Measurements from ENCODE around the gene ZSCAN31. TPM values are rescaled to one million over a fixed set of nuclear protein-coding genes. Genes with fewer than 3 reads are reported as not detected.
"Not testable (repeated sequence)": the region's sequence is repeated elsewhere in the genome, so short reads cannot be mapped to it uniquely, and the experiment has no call there.

ZSCAN31 gene
- total RNA-seq, 1 donor from 2014 or later: 8.1 TPM

DNA sequence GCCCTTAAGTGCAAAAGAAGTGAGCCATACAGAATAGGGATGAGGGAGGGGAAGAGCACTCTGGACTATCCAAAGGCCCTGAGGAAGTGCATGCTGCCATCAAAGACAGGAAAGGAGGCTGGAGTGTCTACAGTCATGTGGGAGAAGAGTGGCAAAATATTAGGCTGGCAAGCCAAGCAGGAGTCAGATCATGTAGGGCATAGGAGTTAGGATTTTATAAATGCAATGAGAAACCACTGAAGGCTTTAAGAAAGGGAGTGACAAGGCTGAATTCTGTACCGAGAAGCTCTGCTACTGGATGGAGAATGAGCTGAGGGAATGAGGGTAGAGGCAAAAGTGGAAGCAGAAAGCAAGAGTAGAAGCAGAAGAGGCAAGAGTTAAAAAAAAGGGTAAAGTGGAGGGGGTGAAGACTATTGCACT lies 2.3 kb downstream of the ZSCAN31 start:
- DNase-seq (no peak), ATAC-seq (ENCODE audit: poor library complexity) (no peak)
- intact Hi-C loops (cut with DNase I): no loop called here

DNA sequence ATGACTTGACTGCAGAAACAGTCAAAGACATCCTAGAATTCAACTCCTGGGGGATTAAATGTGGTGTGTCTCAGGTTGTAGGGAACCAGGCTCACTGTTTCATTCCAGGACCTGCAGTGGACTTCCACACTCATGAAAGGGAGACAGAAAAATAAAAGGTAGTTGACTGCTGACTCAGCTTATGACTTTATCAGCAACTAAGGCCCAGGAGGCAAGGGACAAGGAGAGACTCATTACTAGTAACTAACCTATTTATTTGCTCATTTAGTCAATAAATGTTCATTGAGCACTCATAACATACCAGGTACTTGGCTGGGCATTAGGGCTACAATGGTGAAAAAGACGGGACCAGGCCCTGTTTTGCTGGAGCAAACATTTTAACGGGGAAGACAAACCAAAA lies 2.9 kb downstream of the ZSCAN31 start:
- no peak for ATAC-seq (ENCODE audit: poor library complexity)
- intact Hi-C loops (cut with DNase I): no loop called here
- DNase-seq: no peak

DNA sequence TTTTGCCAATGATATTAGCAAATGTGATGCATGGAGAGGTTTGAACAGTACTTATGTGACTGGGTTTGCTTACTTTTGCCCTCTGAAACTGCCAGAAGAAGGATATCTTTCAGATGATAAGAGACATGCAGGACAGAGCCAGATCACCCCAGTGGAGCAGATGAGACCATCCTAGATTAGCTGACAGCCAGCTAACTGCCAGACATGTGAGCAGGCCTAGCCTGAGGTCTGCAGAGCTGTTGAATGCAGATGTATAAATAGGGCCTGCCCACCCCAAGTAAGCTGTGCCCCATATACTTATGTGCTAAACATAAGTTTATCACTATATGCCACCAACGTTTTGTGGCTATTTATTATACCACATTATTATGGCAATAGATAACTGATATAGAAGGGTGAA lies 5.9 kb downstream of the ZSCAN31 start:
- intact Hi-C loops (cut with DNase I): no loop called here
- ATAC-seq (ENCODE audit: poor library complexity): no peak
- DNase-seq: no peak

DNA sequence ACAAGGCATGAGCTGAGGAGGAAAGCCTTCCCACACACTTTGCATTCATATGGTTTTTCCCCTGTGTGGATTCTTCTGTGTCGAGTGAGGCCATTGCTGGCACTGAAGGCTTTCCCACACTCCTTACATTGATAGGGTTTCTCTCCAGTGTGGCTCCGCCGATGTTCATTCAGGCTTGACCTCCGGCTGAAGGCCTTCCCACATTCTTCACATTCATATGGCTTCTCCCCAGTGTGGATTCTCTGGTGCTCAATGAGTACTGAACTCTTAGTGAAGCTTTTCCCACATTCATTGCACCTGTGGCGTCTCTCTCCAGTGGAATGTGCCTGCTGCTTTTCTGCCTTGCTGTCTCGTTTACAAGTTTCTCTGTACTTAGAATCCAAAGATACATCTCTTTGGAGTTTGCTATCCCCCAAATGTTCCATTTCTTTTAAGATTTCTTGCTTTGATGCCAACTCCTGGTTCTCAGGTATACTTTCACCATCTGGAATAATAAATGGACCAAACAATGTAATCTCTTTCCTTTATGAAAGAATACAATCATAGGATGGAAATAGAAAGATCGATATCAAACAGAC lies 9.5 kb downstream of the ZSCAN31 start:
- ATAC-seq (ENCODE audit: poor library complexity) (no peak), DNase-seq (no peak)
- intact Hi-C loops (cut with DNase I): no loop called here

DNA sequence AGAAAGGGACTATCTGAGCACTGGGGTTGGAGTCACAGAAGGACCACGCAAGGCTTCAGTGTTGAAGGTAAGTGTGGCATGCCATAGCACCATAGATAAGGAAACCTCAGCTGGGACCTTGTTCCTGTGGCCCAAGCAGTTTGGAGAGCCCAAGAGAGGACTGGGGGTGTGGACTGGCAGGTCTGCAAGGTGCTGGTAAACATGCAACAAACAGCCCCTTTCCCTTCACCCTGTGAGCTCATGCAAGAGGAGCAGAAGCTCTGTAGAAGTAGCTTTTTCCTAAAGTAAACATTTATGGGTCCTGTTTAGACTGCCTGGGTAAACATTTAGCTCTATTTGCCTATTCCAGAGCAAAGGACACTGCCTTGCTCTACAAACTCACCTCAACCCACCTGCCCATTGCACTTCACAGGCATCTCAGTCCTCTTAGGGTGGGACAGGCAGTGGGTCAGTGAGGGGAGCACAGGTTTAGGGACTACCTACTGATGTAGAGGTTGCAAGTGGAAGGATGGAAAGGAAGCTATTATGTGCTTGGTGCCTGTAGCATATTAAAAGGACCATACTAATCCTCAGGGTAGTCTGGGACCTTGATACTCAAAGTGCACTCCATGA lies 12.0 kb downstream of the ZSCAN31 start:
- DNase-seq (no peak), ATAC-seq (ENCODE audit: poor library complexity) (no peak)
- intact Hi-C loops (cut with DNase I): no loop called here

DNA sequence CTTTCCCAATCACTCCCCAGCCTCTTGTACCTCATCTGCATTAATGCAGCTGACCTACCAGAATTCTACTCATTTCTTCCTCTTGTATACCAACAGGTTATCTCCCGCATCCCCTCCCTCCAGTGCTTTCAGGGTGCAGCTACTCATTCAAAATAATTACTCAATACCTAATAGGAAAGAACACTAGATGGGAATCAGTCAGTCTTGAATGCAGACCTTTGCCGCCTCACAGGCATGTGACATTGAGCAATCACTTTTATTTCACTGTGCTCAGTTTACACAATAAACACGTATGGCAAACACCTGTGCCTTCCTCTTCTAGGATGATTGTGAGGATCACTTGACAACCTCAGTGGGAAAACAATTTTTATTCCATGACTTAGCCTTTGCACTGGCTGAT lies 13.3 kb downstream of the ZSCAN31 start:
- intact Hi-C loops (cut with DNase I): no loop called here
- ATAC-seq (ENCODE audit: poor library complexity): no peak
- DNase-seq: no peak

DNA sequence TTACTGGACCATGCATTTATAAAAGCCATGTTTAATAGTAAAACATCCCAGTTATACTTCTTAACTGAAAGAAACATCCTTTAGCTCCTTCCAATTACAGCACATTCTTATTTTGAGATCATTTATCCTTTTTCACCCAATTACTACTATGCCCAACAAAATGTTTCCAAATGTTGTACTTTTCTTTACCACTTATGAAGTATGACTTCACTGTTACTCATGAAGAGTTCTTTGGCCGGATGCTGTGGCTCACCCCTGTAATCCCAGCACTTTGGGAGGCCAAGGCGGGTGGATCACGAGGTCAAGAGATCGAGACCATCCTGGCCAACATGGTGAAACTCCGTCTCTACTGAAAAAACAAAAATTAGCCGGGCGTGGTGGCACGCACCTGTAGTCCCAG lies 18.1 kb downstream of the ZSCAN31 start:
- DNase-seq; intact Hi-C loops (cut with DNase I); ATAC-seq (ENCODE audit: poor library complexity): not testable (repeated sequence)

DNA sequence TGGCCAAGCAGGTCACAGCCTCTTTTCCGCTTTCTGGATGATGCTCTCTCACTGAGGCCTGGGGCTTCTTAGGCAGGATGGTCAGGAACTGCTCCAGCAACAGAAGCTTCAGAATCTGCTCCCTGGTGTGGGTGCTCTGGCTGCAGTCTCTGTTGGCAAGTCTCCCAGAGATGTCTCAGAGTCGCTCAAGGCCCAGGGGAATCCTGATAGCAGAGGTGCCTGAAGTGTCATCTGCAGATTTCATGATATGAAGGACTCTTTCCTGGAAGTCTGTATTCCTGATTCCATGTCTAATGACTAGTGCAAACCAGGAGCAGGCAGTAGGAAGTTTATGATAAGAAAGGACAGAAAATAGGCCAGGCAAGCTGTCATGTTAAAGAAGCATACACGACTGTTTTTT lies 20.3 kb downstream of the ZSCAN31 start:
- intact Hi-C loops (cut with DNase I): no loop called here
- DNase-seq (no peak), ATAC-seq (ENCODE audit: poor library complexity) (no peak)

DNA sequence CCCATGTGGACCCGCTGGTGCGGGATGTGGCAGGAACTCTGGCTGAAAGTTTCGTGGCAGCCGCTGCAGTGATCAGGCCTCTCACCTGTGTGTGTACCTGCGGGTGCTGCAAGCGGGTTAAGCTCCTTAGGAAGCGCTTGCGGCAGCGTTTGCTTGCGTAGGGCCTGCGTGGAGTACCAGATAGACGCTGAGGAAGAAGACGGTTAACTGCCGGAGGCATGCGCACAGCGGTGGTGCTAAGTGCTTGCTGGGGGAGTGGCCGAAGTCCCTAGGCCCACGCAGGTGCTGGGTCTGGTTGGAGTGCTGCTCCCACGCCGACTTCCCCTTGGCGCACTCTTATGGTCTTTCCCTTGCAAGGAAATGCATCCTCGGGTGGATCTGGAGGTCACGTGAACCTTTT lies 23.0 kb downstream of the ZSCAN31 start:
- intact Hi-C loops (cut with DNase I): no loop called here
- ATAC-seq (ENCODE audit: poor library complexity) (no peak), DNase-seq (no peak)

DNA sequence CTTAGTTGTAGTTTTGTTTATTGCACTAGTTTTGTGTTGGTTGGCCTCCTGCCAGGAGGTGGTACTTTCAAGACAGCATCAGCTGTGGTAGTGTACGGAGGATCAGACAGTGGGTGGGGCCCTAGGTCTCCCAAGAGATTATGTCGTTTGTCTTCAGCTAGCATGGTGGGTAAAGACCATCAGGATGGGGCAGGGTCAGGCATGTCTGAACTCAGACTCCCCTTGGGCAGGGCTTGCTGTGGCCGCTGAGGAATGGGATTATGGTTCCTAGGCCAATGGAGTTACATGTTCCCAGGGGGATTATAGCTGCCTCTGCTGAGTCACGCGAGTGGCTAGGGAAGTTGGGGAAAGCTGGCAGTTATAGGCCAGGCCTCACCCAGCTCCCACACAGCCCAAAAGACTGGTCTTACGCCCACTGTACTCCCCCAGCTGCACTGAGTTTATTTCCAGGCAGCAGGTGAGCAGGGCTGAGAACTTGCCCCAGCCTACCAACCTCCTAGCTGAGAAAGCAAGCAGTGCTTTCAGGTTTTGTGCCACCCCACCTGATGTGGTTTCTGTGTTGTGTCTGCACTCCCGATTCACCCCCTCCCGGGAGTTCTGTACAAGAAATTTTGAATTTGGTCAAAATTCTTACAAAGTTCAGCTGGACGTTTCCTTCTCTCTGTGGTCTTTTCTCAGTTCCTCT lies 24.7 kb downstream of the ZSCAN31 start:
- ATAC-seq (ENCODE audit: poor library complexity): no peak
- intact Hi-C loops (cut with DNase I): no loop called here
- DNase-seq: no peak

DNA sequence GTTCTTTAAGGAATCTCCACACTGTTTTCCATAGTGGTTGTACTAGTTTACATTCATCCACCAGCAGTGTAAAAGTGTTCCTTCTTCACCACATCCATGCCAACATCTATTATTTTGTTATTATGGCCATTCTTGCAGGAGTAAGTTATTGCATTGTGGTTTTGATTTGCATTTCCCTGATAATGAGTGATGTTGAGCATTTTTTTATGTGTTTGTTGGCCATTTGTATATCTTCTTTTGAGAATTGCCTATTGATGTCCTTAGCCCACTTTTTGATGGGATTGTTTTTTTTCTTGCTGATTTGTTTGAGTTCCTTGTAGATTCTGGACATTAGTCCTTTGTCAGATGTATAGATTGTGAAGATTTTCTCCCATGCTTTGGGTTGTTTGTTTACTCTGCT lies 29.6 kb downstream of the ZSCAN31 start:
- ATAC-seq (ENCODE audit: poor library complexity); DNase-seq; intact Hi-C loops (cut with DNase I): not testable (repeated sequence)

DNA sequence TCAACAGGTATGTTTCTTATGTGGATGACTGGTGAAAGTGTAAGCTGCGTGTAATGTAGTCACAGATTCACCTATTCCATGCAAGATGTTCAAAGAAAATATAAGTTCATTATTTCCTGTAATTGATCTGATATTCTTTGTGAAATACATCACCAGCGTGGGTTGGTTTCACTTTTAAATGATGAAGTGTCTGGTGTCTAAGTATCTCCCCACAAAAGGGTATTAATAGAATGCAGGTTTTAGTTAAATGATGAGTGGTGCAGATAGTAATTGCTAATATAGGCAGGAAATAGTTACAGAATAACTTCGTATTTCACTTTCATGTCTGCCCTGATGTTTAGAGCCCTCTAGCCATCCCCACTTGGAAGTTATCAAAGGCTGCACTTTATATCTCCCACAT lies 32.4 kb downstream of the ZSCAN31 start:
- intact Hi-C loops (cut with DNase I): no loop called here

DNA sequence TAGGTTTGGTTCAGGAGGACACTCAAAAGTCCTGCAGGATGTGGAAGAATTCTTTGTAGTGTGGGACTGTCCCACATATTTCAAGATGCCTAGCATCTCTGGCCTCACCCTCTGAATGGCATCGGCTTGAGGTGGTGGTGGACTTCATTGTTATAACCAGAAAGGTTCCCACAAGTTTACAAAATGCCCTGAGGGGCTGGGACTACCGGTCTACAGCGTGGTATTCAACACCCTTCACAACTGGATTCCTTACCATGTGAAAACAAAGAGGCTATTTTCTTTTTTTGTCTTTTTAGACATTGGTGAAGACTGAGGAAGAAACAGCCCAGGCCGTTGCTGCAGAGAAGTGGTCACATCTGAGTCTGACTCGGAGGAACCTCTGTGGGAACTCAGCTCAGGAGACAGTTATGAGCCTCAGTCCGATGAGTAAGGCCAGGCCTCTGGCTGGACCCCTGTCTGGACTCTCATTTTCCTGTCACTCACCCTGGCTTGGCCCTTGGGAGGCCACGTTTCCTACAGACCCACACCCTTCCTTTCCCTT lies 39.4 kb downstream of the ZSCAN31 start:
- intact Hi-C loops (cut with DNase I): no loop called here
- DNase-seq (no peak), ATAC-seq (ENCODE audit: poor library complexity) (no peak)

More for the DNA sequence above, 32.4 kb downstream of the ZSCAN31 start:
- no peak for DNase-seq
- no peak for ATAC-seq (ENCODE audit: poor library complexity)

DNA sequence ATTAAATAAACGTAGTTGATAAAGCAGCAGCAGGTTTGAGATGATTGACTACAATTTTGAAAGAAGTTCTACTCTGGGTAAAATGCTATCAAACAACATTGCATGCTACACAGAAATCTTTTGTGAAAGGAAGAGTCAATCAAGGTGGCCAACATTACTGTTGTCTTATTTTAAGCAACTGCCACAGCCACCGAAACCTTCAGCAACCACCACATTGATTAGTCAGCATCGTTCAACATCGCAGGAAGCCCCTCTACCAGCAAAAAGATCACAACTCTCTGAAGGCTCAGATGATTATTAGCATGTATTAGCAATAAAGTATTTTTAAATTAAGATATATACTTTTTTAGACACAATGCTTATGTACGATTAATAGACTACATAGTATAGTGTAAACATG lies 40.6 kb downstream of the ZSCAN31 start:
- ATAC-seq (ENCODE audit: poor library complexity) (no peak), DNase-seq (no peak)
- intact Hi-C loops (cut with DNase I): no loop called here

DNA sequence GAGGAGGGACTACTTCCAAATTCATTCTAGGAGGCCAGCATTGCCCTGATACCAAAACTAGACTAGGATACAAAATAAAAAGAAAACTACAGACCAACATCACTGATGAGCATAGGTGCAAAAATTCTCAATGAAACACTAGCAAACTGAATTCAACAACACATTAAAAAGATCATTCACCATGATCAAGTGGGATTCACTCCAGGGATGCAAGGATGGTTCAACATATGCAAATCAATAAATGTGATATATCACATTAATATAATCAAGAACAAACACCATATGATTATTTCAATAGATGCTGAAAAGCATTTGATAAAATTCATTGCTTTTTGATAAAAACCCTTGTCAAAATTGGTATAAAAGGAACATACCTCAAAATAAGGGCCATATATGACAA lies 44.4 kb downstream of the ZSCAN31 start:
- intact Hi-C loops (cut with DNase I): no loop called here
- DNase-seq: no peak
- ATAC-seq (ENCODE audit: poor library complexity): no peak

DNA sequence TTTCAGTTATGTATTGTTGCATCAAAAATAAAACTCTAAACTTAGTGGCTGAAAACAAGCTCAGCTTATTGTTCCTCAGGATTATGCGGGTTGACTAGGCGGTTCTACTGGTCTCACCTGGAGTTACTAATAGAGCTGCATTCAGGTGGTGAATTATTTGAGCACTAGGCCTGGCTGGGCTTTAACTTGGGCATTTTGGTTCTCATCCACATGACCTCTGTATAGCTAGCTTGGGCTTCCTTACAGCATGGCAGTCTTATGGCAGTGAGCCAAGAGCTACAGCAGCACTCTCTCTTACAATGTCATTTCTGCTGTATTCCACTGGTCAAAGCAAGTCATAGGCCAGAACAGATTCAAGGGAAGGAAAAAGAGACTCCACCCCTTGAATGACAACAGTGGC lies 53.0 kb downstream of the ZSCAN31 start:
- intact Hi-C loops (cut with DNase I): no loop called here
- ATAC-seq (ENCODE audit: poor library complexity) (no peak), DNase-seq (no peak)

DNA sequence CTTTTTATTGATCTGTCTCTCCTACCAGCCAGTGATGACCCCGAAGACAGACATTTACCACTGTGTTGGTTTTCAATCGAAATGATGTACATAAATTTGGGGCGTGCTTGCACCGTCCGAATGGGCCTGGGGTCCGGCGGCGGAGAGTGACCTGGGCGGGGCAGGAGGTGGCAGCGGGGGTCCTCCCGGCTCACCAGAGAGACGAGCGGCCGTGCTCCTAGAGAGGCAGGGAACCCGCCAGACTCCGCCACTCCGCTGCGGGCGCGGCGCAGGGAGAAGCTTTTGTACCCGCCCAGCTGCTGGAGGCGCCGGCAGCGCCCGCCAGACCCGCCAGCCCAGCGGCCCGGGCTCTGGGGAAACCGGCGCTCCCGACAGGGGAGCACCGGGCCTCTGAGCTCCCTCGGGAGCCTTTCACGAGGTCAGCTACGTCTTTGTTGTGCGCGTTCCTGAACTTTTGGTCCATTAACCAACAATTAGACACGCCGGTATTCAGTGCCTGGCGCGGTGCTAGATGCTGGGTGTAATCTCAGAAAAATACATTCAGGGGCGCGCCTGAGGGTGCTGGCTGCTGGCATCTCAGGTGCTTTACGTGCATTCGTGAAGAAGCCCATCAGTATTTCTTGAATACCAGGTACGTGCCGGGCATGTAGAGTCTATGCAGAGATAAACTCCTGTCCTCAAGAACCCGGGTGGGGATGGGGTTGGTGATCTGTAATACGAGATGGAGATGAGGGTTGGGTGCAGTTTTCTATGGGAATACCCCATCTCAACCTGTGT lies 54.5 kb downstream of the ZSCAN31 start, which contains the start of gene PGBD1:
Gene PGBD1 (plus strand): TSS at position 285 of the 777 bp plus-strand sequence. CDS start 2,242 bp downstream, outside the sequence.
- intact Hi-C loops (cut with DNase I): no loop called here
- DNase-seq: peak; percentile 88

DNA sequence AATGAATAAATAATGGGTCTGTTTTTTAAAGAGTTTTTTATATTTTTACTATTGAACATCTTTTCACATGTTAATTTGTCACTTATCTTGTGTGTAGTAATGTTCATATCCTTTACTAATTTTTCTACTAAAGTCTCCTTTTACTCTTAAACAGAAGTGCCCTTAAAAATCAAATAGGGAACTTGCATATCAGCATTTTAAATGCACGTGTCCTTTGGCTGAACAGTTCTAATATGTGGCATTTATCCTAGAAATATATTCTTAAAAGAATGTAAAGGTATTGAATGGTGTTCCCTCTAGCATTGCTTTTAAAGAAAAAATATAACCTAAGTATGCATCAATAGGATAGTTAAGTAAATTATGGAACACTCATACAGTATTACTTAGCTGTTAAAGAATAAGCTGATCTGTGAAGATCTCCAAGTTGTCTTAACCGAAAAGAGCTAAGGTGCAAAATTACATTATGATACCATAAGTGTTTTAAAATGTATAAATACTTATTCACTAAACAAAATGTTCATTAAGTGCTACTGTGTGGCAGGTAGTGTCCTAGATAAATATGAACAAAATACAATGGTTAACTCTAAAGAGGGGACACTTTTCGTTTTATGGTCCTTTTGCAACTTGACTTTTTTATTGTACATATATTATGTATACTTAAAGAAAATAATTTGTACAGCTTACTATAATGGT lies 55.2 kb downstream of the ZSCAN31 start:
- intact Hi-C loops (cut with DNase I): no loop called here
- no peak for DNase-seq
- ATAC-seq (ENCODE audit: poor library complexity): no peak

More for the DNA sequence above, 54.5 kb downstream of the ZSCAN31 start, which contains the start of gene PGBD1:
- ATAC-seq (ENCODE audit: poor library complexity): peak; percentile 99

DNA sequence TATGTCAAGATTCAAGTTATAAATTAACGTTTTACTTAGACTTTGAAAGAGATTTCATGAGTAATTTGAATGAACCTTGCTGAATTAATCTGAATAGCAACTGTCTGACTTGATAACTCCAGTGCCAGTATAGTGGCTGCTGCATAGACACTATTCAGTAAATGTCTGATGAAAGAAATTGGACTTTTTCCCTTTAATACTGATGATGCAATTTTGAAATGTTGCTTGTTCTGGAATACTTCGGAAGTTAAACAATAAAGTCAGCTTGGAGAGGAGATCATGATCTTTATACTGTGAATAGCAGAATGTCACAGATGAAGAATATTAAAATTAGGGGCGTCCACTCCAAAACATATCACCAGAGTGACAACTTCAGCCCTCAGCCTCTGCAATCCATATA lies 58.2 kb downstream of the ZSCAN31 start:
- ATAC-seq (ENCODE audit: poor library complexity): no peak
- no peak for DNase-seq
- intact Hi-C loops (cut with DNase I): no loop called here
